HepG2 (cell line): Measurements from ENCODE around the gene AFF1. TPM values are rescaled to one million over a fixed set of nuclear protein-coding genes. Genes with fewer than 3 reads are reported as not detected.

ENCODE experiments used
- MEIS1 ChIP-seq: sonication (generic); formaldehyde crosslinking; IDR thresholded peaks from 2 replicates; pipeline ENCODE4 v1.9.0; 2021; ENCODE audit warnings: mild to moderate bottlenecking, missing genetic modification reagents, moderate library complexity, borderline replicate concordance
- ZKSCAN8 ChIP-seq: IDR thresholded peaks from 2 replicates; pipeline ENCODE4 v1.6.1; 2016; ENCODE audit warnings: borderline replicate concordance, missing genetic modification reagents, missing compliant biosample characterization
- ZNF263 ChIP-seq: sonication (generic); formaldehyde crosslinking; IDR thresholded peaks from 2 replicates; pipeline ENCODE4 v1.4.0; 2020; ENCODE audit warnings: missing genetic modification reagents
- ZNF441 ChIP-seq: sonication (generic); formaldehyde crosslinking; IDR thresholded peaks from 2 replicates; pipeline ENCODE4 v1.7.0; 2021; ENCODE audit warnings: missing genetic modification reagents, borderline replicate concordance
- polyA plus RNA-seq, 8 experiments: library from polyadenylated mRNA; depleted of rRNA in 3 of 8; stranded (reverse) in 7 of 8; unstranded in 1 of 8; fragments of >200 nt; fragmentation: Illumina TruSeq in 4 of 8; extraction: Trizol in 4 of 8; gene quantifications; 2 replicates each; pipeline versions ENCODE4 v1.2.1 to v1.2.3, GENCODE V29; 2011 to 2016; ENCODE audit warnings: low read depth in 4 of 8, missing spikeins in 1 of 8, mixed read lengths in 1 of 8; ENCODE audit not compliant: insufficient read depth in 1 of 8
- total RNA-seq, 5 experiments: library from RNA; depleted of rRNA; stranded (reverse); fragments of >200 nt; fragmentation: Illumina TruSeq; extraction: Trizol; gene quantifications; 2 replicates each; pipeline ENCODE4 v1.2.3, GENCODE V29; 2016; ENCODE audit warnings: low read depth in 1 of 5
- TF ChIP-seq, protein P1 (sequence below): sonication (generic); formaldehyde crosslinking; IDR thresholded peaks from 2 replicates; pipeline ENCODE4 v1.4.0; 2020; ENCODE audit warnings: mild to moderate bottlenecking, low read depth, missing genetic modification reagents
- TF ChIP-seq, protein P2 (sequence below): sonication (generic); formaldehyde crosslinking; IDR thresholded peaks from 2 replicates; pipeline ENCODE4 v1.4.0; 2020; ENCODE audit warnings: missing genetic modification reagents; ENCODE audit errors: not compliant biosample characterization
- TF ChIP-seq, protein P3 (sequence below): sonication (generic); formaldehyde crosslinking; conservative IDR thresholded peaks from 2 replicates; pipeline ENCODE4 v1.8.0; 2022; ENCODE audit warnings: low read depth, missing genetic modification reagents
- TF ChIP-seq, protein P4 (sequence below): sonication (generic); formaldehyde crosslinking; IDR thresholded peaks from 2 replicates; pipeline ENCODE4 v1.5.1; 2020; ENCODE audit warnings: mild to moderate bottlenecking, missing genetic modification reagents, borderline replicate concordance

The AFF1 gene
- total and polyA plus RNA-seq, 2 of the 13 experiments (the other 11 are each of a cell fraction or from before 2014, with no cell fraction given), result 15.5 to 15.9 TPM

DNA sequence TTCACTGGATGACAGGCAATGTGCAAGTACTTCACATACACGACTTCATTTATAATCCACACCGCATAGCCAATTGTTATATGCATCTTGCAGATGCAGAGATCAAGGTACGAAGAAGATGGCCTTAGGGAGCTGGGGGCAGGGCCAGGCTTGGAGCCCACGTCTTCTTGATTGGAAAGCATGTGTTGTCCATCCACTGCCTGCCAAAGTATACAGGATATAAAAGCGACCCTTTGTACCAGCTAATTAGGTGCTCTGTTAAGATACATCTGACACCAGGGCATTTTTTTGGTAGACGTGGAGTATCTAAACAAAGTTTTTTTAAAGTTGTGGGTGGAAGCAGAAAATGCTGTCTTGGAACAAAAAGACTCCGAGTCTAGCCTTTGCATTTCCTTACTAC, 44.0 kb upstream of the AFF1 start (continued):
- TF ChIP-seq, protein P1, sequence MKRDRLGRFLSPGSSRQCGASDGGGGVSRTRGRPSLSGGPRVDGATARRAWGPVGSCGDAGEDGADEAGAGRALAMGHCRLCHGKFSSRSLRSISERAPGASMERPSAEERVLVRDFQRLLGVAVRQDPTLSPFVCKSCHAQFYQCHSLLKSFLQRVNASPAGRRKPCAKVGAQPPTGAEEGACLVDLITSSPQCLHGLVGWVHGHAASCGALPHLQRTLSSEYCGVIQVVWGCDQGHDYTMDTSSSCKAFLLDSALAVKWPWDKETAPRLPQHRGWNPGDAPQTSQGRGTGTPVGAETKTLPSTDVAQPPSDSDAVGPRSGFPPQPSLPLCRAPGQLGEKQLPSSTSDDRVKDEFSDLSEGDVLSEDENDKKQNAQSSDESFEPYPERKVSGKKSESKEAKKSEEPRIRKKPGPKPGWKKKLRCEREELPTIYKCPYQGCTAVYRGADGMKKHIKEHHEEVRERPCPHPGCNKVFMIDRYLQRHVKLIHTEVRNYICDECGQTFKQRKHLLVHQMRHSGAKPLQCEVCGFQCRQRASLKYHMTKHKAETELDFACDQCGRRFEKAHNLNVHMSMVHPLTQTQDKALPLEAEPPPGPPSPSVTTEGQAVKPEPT (CRISPR knock-in tag), result no peak
- no peak for TF ChIP-seq ZNF441 (CRISPR knock-in tag)
- no peak for TF ChIP-seq ZNF263 (CRISPR knock-in tag)
- TF ChIP-seq, protein P2, sequence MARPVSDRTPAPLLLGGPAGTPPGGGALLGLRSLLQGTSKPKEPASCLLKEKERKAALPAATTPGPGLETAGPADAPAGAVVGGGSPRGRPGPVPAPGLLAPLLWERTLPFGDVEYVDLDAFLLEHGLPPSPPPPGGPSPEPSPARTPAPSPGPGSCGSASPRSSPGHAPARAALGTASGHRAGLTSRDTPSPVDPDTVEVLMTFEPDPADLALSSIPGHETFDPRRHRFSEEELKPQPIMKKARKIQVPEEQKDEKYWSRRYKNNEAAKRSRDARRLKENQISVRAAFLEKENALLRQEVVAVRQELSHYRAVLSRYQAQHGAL (CRISPR knock-in tag), result no peak
- TF ChIP-seq, protein P3, sequence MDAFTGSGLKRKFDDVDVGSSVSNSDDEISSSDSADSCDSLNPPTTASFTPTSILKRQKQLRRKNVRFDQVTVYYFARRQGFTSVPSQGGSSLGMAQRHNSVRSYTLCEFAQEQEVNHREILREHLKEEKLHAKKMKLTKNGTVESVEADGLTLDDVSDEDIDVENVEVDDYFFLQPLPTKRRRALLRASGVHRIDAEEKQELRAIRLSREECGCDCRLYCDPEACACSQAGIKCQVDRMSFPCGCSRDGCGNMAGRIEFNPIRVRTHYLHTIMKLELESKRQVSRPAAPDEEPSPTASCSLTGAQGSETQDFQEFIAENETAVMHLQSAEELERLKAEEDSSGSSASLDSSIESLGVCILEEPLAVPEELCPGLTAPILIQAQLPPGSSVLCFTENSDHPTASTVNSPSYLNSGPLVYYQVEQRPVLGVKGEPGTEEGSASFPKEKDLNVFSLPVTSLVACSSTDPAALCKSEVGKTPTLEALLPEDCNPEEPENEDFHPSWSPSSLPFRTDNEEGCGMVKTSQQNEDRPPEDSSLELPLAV (CRISPR knock-in tag), result no peak
- no peak for TF ChIP-seq MEIS1 (CRISPR knock-in tag)
- no peak for TF ChIP-seq ZKSCAN8
- TF ChIP-seq, protein P4, sequence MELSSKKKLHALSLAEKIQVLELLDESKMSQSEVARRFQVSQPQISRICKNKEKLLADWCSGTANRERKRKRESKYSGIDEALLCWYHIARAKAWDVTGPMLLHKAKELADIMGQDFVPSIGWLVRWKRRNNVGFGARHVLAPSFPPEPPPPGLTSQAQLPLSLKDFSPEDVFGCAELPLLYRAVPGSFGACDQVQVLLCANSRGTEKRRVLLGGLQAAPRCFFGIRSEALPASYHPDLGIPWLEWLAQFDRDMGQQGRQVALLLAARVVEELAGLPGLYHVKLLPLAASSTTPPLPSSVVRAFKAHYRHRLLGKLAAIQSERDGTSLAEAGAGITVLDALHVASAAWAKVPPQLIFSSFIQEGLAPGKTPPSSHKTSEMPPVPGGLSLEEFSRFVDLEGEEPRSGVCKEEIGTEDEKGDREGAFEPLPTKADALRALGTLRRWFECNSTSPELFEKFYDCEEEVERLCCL (CRISPR knock-in tag), result no peak
